GM18858 (cell line): ENCODE data around the gene ME3.
"Not testable (repeated sequence)": the region's sequence is repeated elsewhere in the genome, so short reads cannot be mapped to it uniquely, and the experiment has no call there.

Source experiments
- ATAC-seq: cut with Tn5 transposase; IDR thresholded peaks from one replicate; pipeline ENCODE4 v1.9.1; 2021; ENCODE audit not compliant: unreplicated experiment

The ME3 gene

GRCh38 chr11:86666193-86666592 is 6.2 kb downstream of the ME3 start:
- ATAC-seq = no peak

- ATAC-seq = no peak
These were observed 7.5 kb downstream of the ME3 start for GRCh38 chr11:86664930-86665329.

GRCh38 chr11:86663761-86664160 is 8.7 kb downstream of the ME3 start:
- ATAC-seq = no peak

- ATAC-seq = no peak
These were observed 9.1 kb downstream of the ME3 start for GRCh38 chr11:86663291-86663690.

- ATAC-seq = no peak
These were observed 11.7 kb downstream of the ME3 start for GRCh38 chr11:86660736-86661135.

- ATAC-seq = no peak
These were observed 12.3 kb downstream of the ME3 start for GRCh38 chr11:86660088-86660487.

- no peak for ATAC-seq
These were observed 13.9 kb downstream of the ME3 start for GRCh38 chr11:86658534-86658933.

GRCh38 chr11:86645212-86645611 is 27.2 kb downstream of the ME3 start:
- ATAC-seq = not testable (repeated sequence)

GRCh38 chr11:86644291-86644690 is 28.1 kb downstream of the ME3 start:
- ATAC-seq = no peak

GRCh38 chr11:86641537-86642261 is 30.7 kb downstream of the ME3 start:
- ATAC-seq = no peak

GRCh38 chr11:86639137-86639536 is 33.3 kb downstream of the ME3 start:
- ATAC-seq = no peak

- no peak for ATAC-seq
These were observed 33.7 kb downstream of the ME3 start for GRCh38 chr11:86638673-86639072.

GRCh38 chr11:86637988-86638387 is 34.4 kb downstream of the ME3 start:
- ATAC-seq = no peak

- no peak for ATAC-seq
These were observed 36.1 kb downstream of the ME3 start for GRCh38 chr11:86636275-86636674.

GRCh38 chr11:86632499-86633269 is 39.7 kb downstream of the ME3 start:
- ATAC-seq = no peak

- no peak for ATAC-seq
These were observed 42.0 kb downstream of the ME3 start for GRCh38 chr11:86630229-86630981.

- no peak for ATAC-seq
These were observed 43.2 kb downstream of the ME3 start for GRCh38 chr11:86629045-86629706.

- no peak for ATAC-seq
These were observed 44.5 kb downstream of the ME3 start for GRCh38 chr11:86627776-86628455.

- ATAC-seq = no peak
These were observed 46.4 kb downstream of the ME3 start for GRCh38 chr11:86625981-86626380.

GRCh38 chr11:86625544-86625943 is 46.9 kb downstream of the ME3 start:
- ATAC-seq = peak; percentile 72

- no peak for ATAC-seq
These were observed 48.0 kb downstream of the ME3 start for GRCh38 chr11:86624366-86624765.
